ENCODE results near the gene SAXO1. TPM values are rescaled to one million over a fixed set of nuclear protein-coding genes. Genes with fewer than 3 reads are reported as not detected.
"Not testable (repeated sequence)": the region's sequence is repeated elsewhere in the genome, so short reads cannot be mapped to it uniquely, and the experiment has no call there.

SAXO1 gene
- total RNA-seq, 4 donors from 2014 or later, result 0.05 to 1.5 (median 0.14) TPM

- H3K4me3 ChIP-seq, result no peak overlapping the region
- no peaks in the 10 kb centered on the region for H3K9me3 ChIP-seq
- H3K27me3 ChIP-seq, result no peaks in the 10 kb centered on the region
- no peak overlapping the region for H3K27ac ChIP-seq
- 67% methylated on average over 2 of the region's 2 CpGs for WGBS
- H3K4me1 ChIP-seq, result no peaks in the 10 kb centered on the region
- TF ChIP-seq CTCF (IDR thresholded peaks at IDR 0.05), result no peak
- no peak for TF ChIP-seq POLR2AphosphoS5 (IDR thresholded peaks at IDR 0.05)
- no peak for TF ChIP-seq EP300 (IDR thresholded peaks at IDR 0.05)
- no peak for TF ChIP-seq POLR2A (IDR thresholded peaks at IDR 0.05)
- DNase-seq (ENCODE audit: low spot score in 2 of 2), result no peak
- H3K36me3 ChIP-seq, result no peaks in the 10 kb centered on the region
Measured at GRCh38 chr9:18935541-18935940, 97.5 kb downstream of the SAXO1 start.

GRCh38 chr9:18930611-18931010 lies 102.4 kb downstream of the SAXO1 start:
- not testable (repeated sequence) for DNase-seq (ENCODE audit: low spot score in 2 of 2)
- 88% methylated on average over 13 of the region's 13 CpGs for WGBS

GRCh38 chr9:18928711-18929110 lies 104.3 kb downstream of the SAXO1 start:
- WGBS, result 89% methylated on average over 7 of the region's 7 CpGs

More at GRCh38 chr9:18930611-18931010, 102.4 kb downstream of the SAXO1 start:
- not testable (repeated sequence) for H3K4me1 ChIP-seq, H3K4me3 ChIP-seq, H3K27ac ChIP-seq, H3K36me3 ChIP-seq, H3K27me3 ChIP-seq, H3K9me3 ChIP-seq

DNA sequence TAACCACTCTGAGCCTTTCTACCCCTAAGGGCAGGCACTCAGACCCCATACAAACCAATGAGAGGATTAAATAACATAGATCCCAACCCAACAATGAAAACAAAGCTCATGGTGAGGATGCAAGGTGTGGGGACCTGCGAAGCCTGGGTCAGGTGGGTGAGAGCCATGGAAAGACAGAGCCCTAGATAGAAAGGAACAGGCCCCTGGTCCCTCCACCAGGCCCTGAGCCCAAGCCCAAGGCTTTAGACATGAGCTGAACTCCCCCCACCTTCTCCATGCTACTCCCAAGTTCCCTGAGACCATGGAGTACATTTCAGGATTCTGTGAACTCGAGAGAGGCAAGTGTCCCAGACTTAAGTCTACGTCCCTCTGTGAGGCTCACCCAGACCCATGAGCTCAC lies 106.5 kb downstream of the SAXO1 start:
- WGBS, result 89% methylated on average over 3 of the region's 3 CpGs
- TF ChIP-seq POLR2A (IDR thresholded peaks at IDR 0.05) (no peak), CTCF (IDR thresholded peaks at IDR 0.05) (no peak), EP300 (IDR thresholded peaks at IDR 0.05) (no peak), POLR2AphosphoS5 (IDR thresholded peaks at IDR 0.05) (no peak)
- no peak overlapping the region for H3K27ac ChIP-seq
- H3K36me3 ChIP-seq, result no peaks in the 10 kb centered on the region
- H3K9me3 ChIP-seq, result no peaks in the 10 kb centered on the region
- H3K4me3 ChIP-seq, result no peak overlapping the region
- peaks cover 7% of the 10 kb centered on the region for H3K4me1 ChIP-seq
- DNase-seq (ENCODE audit: low spot score in 2 of 2), result no peak
- H3K27me3 ChIP-seq, result no peaks in the 10 kb centered on the region

More at GRCh38 chr9:18928711-18929110, 104.3 kb downstream of the SAXO1 start:
- TF ChIP-seq CTCF (IDR thresholded peaks at IDR 0.05) (no peak), EP300 (IDR thresholded peaks at IDR 0.05) (no peak), POLR2A (IDR thresholded peaks at IDR 0.05) (no peak), POLR2AphosphoS5 (IDR thresholded peaks at IDR 0.05) (no peak)
- DNase-seq (ENCODE audit: low spot score in 2 of 2), result no peak
- Histone ChIP-seq H3K9me3 (no peaks in the 10 kb centered on the region), H3K27ac (no peak overlapping the region), H3K4me3 (no peak overlapping the region), H3K36me3 (no peaks in the 10 kb centered on the region), H3K27me3 (no peaks in the 10 kb centered on the region), H3K4me1 (no peaks in the 10 kb centered on the region)

- TF ChIP-seq EP300 (IDR thresholded peaks at IDR 0.05), result no peak
- TF ChIP-seq POLR2AphosphoS5 (IDR thresholded peaks at IDR 0.05), result no peak
- TF ChIP-seq POLR2A (IDR thresholded peaks at IDR 0.05), result no peak
- TF ChIP-seq CTCF (IDR thresholded peaks at IDR 0.05), result no peak
- no peak overlapping the region for H3K4me3 ChIP-seq
- H3K27me3 ChIP-seq, result no peaks in the 10 kb centered on the region
Measured at GRCh38 chr9:18925880-18926279, 107.1 kb downstream of the SAXO1 start.

More at GRCh38 chr9:18925880-18926279, 107.1 kb downstream of the SAXO1 start:
- Histone ChIP-seq H3K36me3 (no peaks in the 10 kb centered on the region), H3K4me1 (peaks cover 7% of the 10 kb centered on the region), H3K27ac (no peak overlapping the region), H3K9me3 (no peaks in the 10 kb centered on the region)
- DNase-seq (ENCODE audit: low spot score in 2 of 2), result no peak

Measured in suprapubic skin (tissue), 4 donors.